HCT116 (cell line): ENCODE measurements around the gene KCNJ10. TPM values are rescaled to one million over a fixed set of nuclear protein-coding genes. Genes with fewer than 3 reads are reported as not detected.

Experiments used
- ATAC-seq: fragments of 200-7000 bp; cut with Tn5 transposase; 2 replicates; pipeline ENCODE4 v1.9.1; 2020; ENCODE audit warnings: mild to moderate bottlenecking, moderate library complexity
- BruUV-seq: library from RNA; stranded (reverse); fragments of 400-500 nt; replicated peaks from 2 replicates; lab custom pipeline; 2021; lab: Mats Ljungman, UMichigan
- CTCF ChIA-PET: fragments of 300-600 bp; sonication (Branson Sonifier 250); formaldehyde crosslinking; loops from one replicate; lab custom pipeline; 2021; ENCODE audit warnings: antibody characterized with exemption; lab: Charles Lee
- POLR2A ChIA-PET: fragments of 300-600, 350-600 bp; sonication (Branson Sonifier 250); formaldehyde crosslinking; loops from one replicate; lab custom pipeline; 2021; ENCODE audit warnings: antibody characterized with exemption; lab: Charles Lee
- RAD21 ChIA-PET, 2 experiments: fragments of 300-600 bp; sonication (Branson Sonifier 250); formaldehyde crosslinking; loops; one replicate each; lab custom pipeline; 2023; ENCODE audit warnings: low total read pairs in 2 of 2; ENCODE audit not compliant: uncharacterized antibody in 2 of 2, unreplicated experiment in 2 of 2, low non-redundant PET in 1 of 2; lab: Charles Lee
- DNase-seq: peaks from one replicate; pipeline ENCODE4 v3.0.0-alpha.2; 2010; ENCODE audit warnings: low read depth, low spot score
- H2AFZ ChIP-seq: fragments of 200-600 bp; shearing (Covaris generic), sonication (generic); 2 replicates; pipeline ENCODE4 v1.6.1; 2017; ENCODE audit warnings: low read depth, mixed run types, mixed read lengths, antibody characterized with exemption, low read length; ENCODE audit not compliant: poor library complexity, severe bottlenecking
- H3K27ac ChIP-seq: 2 replicates; pipeline ENCODE4 v1.5.1; 2012; ENCODE audit warnings: low read depth, low read length
- H3K27me3 ChIP-seq: fragments of 200-600 bp; sonication (generic); 2 replicates; pipeline ENCODE4 v1.6.1; 2016; ENCODE audit warnings: mixed run types, low read length, mixed read lengths; ENCODE audit not compliant: insufficient read depth
- H3K36me3 ChIP-seq, 2 experiments: fragments of 200-500 bp in 1 of 2; fragments of 200-600 bp in 1 of 2; sonication (Bioruptor generic) in 1 of 2; sonication (generic) in 1 of 2; 2 replicates each; pipeline versions ENCODE4 v1.5.1 to v1.6.1; 2014 to 2016; ENCODE audit warnings: low read length in 2 of 2, inconsistent platforms in 1 of 2, mixed read lengths in 1 of 2, mixed run types in 1 of 2; ENCODE audit not compliant: insufficient read depth in 2 of 2, control insufficient read depth in 1 of 2
- H3K4me1 ChIP-seq, 2 experiments: fragments of 200-600 bp in 1 of 2; sonication (generic) in 1 of 2; 2 replicates each; pipeline versions ENCODE4 v1.5.1 to v1.6.1; 2012 to 2017; ENCODE audit warnings: low read length in 2 of 2, inconsistent platforms in 1 of 2, mild to moderate bottlenecking in 1 of 2, mixed read lengths in 1 of 2, mixed run types in 1 of 2, moderate library complexity in 1 of 2; ENCODE audit not compliant: insufficient read depth in 2 of 2, control insufficient read depth in 1 of 2
- H3K4me2 ChIP-seq: fragments of 200-600 bp; sonication (generic); 2 replicates; pipeline ENCODE4 v1.6.1; 2017; ENCODE audit warnings: mixed run types, low read length, mixed read lengths
- H3K4me3 ChIP-seq, 2 experiments: fragments of 200-600 bp in 1 of 2; sonication (generic) in 1 of 2; replicated peaks in 1 of 2; 2 replicates each; pipeline ENCODE4 v1.5.1; 2011 to 2016; ENCODE audit warnings: low read length in 2 of 2, control low read depth in 1 of 2, low read depth in 1 of 2, mild to moderate bottlenecking in 1 of 2, mixed read lengths in 1 of 2, mixed run types in 1 of 2
- H3K79me2 ChIP-seq: fragments of 200-600 bp; sonication (generic); 2 replicates; pipeline ENCODE4 v1.6.1; 2017; ENCODE audit warnings: mild to moderate bottlenecking, mixed run types, low read length, moderate library complexity, mixed read lengths; ENCODE audit not compliant: insufficient read depth
- H3K9ac ChIP-seq: fragments of 200-600 bp; sonication (generic); 2 replicates; pipeline ENCODE4 v1.6.1; 2016; ENCODE audit warnings: low read length, mixed read lengths
- H3K9me2 ChIP-seq: fragments of 200-600 bp; sonication (generic), shearing (Covaris generic); 2 replicates; pipeline ENCODE4 v1.6.1; 2017; ENCODE audit warnings: mixed run types, mild to moderate bottlenecking, moderate library complexity; ENCODE audit not compliant: insufficient read depth
- H3K9me3 ChIP-seq, 2 experiments: fragments of 200-500 bp in 1 of 2; fragments of 200-600 bp in 1 of 2; sonication (Bioruptor generic) in 1 of 2; sonication (generic) in 1 of 2; 2 replicates each; pipeline ENCODE4 v1.6.1; 2014 to 2017; ENCODE audit warnings: low read length in 2 of 2, mixed read lengths in 2 of 2, inconsistent platforms in 1 of 2, low read depth in 1 of 2, mild to moderate bottlenecking in 1 of 2, mixed run types in 1 of 2, moderate library complexity in 1 of 2; ENCODE audit not compliant: control insufficient read depth in 1 of 2, insufficient read depth in 1 of 2
- H4K20me1 ChIP-seq: fragments of 200-600 bp; sonication (generic), shearing (Covaris generic); 2 replicates; pipeline ENCODE4 v1.6.1; 2017; ENCODE audit warnings: mixed run types, mild to moderate bottlenecking, moderate library complexity; ENCODE audit not compliant: insufficient read depth
- CEBPB ChIP-seq: IDR thresholded peaks from 2 replicates; pipeline ENCODE4 v1.6.1; 2012; ENCODE audit warnings: low read depth
- EGR1 ChIP-seq: IDR thresholded peaks from 2 replicates; pipeline ENCODE4 v1.6.1; 2012; ENCODE audit warnings: low read depth
- MAX ChIP-seq: IDR thresholded peaks from 2 replicates; pipeline ENCODE4 v1.6.1; 2012
- RAD21 ChIP-seq: IDR thresholded peaks from 2 replicates; pipeline ENCODE4 v1.6.1; 2012; ENCODE audit warnings: low read depth, mild to moderate bottlenecking
- REST ChIP-seq: IDR thresholded peaks from 2 replicates; pipeline ENCODE4 v1.6.1; 2012; ENCODE audit warnings: low read depth
- SP1 ChIP-seq: IDR thresholded peaks from 2 replicates; pipeline ENCODE4 v1.6.1; 2012; ENCODE audit warnings: low read depth
- TCF7L2 ChIP-seq: IDR thresholded peaks from 2 replicates; pipeline ENCODE4 v1.7.0; 2011; ENCODE audit warnings: borderline replicate concordance, inconsistent platforms; ENCODE audit not compliant: insufficient read depth, insufficient read length; ENCODE audit errors: extremely low read depth
- ZFX ChIP-seq: fragments of 450-650 bp; IDR thresholded peaks from 2 replicates; pipeline ENCODE4 v1.6.1; 2017
- intact Hi-C: fragments of 100-400 bp; cut with micrococcal nuclease; formaldehyde crosslinking; loops from 2 replicates; pipeline ENCODE4 v1.10.0; 2022
- total RNA-seq: library from RNA; stranded (reverse); gene quantifications from one replicate; pipeline ENCODE4 v1.2.1, GENCODE V29; 2021; ENCODE audit not compliant: unreplicated experiment

KCNJ10 gene
- total RNA-seq, 1 experiment from 2014 or later = 0.57 TPM

- Histone ChIP-seq H3K4me2 (no peak overlapping the region), H3K79me2 (no peaks in the 10 kb centered on the region), H3K9ac (no peak overlapping the region), H2AFZ (no peak overlapping the region)
- RAD21 ChIA-PET = no interaction called here
- intact Hi-C loops = no loop called here
- no peak for ATAC-seq
- no peak for TF ChIP-seq SP1
- TF ChIP-seq, all 23 proteins: peak for 0
- peaks cover 10% of the 10 kb centered on the region in 2 experiments for H3K4me1 ChIP-seq
- H3K27me3 ChIP-seq = peaks cover 10% of the 10 kb centered on the region
- H4K20me1 ChIP-seq = no peaks in the 10 kb centered on the region
- no peaks in the 10 kb centered on the region for H3K36me3 ChIP-seq
- ChIA-PET POLR2A (no interaction called here), CTCF (interaction anchor here (2.9 kb wide), 1 partner anchor 56 kb away, joined by 11 read pairs; no protein-coding TSS in a partner anchor)
- no peaks in the 10 kb centered on the region for H3K9me2 ChIP-seq
- no TSS peak for BruUV-seq
- H3K27ac ChIP-seq = no peak overlapping the region
- DNase-seq = no peak
- no peak overlapping the region for H3K4me3 ChIP-seq
- H3K9me3 ChIP-seq = no peaks in the 10 kb centered on the region
These were observed 118.9 kb downstream of the KCNJ10 start for GRCh38 chr1:159951016-159951415.

DNA sequence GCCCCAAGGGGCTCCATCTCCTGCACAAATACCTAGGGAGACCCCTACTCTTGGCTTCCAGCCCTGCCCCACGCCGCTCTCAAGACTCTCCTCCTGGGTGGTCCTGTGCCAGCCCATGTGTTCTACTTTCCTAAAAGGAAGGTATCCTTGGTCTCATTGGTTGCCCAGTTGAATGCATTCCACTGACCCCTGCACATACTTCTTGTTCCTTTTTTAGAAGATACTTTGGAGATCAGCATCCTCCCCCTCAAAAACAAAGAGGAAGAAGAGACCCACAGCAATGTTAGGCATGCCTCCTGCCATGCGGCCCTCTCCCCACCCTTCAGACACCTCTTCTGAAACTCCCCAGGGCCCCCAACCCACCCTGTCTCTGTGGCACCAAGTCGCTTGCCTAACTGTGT, 120.0 kb downstream of the KCNJ10 start:
- H3K9me3 ChIP-seq = no peaks in the 10 kb centered on the region
- ATAC-seq = no peak
- H2AFZ ChIP-seq = no peak overlapping the region
- peaks cover 10 to 20% of the 10 kb centered on the region in 2 experiments for H3K4me1 ChIP-seq
- intact Hi-C loops = no loop called here
- peaks cover 10% of the 10 kb centered on the region; the same call in 1 of the 2 replicates for H3K27me3 ChIP-seq
- no peaks in the 10 kb centered on the region for H3K36me3 ChIP-seq
- no peaks in the 10 kb centered on the region for H3K9me2 ChIP-seq
- no peaks in the 10 kb centered on the region for H3K79me2 ChIP-seq
- TF ChIP-seq RAD21 (no peak), EGR1 (no peak), TCF7L2 (no peak), REST (no peak), MAX (no peak), ZFX (no peak), CEBPB (no peak)
- no peak for DNase-seq
- RAD21 ChIA-PET = no interaction called here
- H4K20me1 ChIP-seq = no peaks in the 10 kb centered on the region
- H3K9ac ChIP-seq = no peak overlapping the region
- POLR2A ChIA-PET = no interaction called here
- BruUV-seq = no TSS peak
- no peak overlapping the region for H3K27ac ChIP-seq
- H3K4me2 ChIP-seq = no peak overlapping the region
- no peak overlapping the region for H3K4me3 ChIP-seq
- CTCF ChIA-PET = interaction anchor here (1.2 kb wide), 1 partner anchor 58 kb away, joined by 4 read pairs; no protein-coding TSS in a partner anchor
